Nephron progenitor cell (in vitro differentiated cells): Measurements from ENCODE around the gene MATN1.

Source experiments
- DNase-seq: peaks from one replicate; pipeline ENCODE4 v3.0.0; 2021
- H3K27ac Mint-ChIP-seq: 2 replicates; pipeline ENCODE4 v1.8.0; 2021; ENCODE audit warnings: mild to moderate bottlenecking, moderate library complexity, mixed read lengths
- H3K27me3 Mint-ChIP-seq: 2 replicates; pipeline ENCODE4 v1.8.0; 2021; ENCODE audit warnings: mild to moderate bottlenecking, low read depth, mixed read lengths; ENCODE audit not compliant: poor library complexity
- H3K36me3 Mint-ChIP-seq: 2 replicates; pipeline ENCODE4 v1.8.0; 2021; ENCODE audit warnings: low read depth, mixed read lengths
- H3K4me1 Mint-ChIP-seq: 2 replicates; pipeline ENCODE4 v1.8.0; 2021; ENCODE audit warnings: mixed read lengths
- H3K4me3 Mint-ChIP-seq: 2 replicates; pipeline ENCODE4 v1.8.0; 2021; ENCODE audit warnings: mild to moderate bottlenecking, moderate library complexity, mixed read lengths
- H3K9me3 Mint-ChIP-seq: 2 replicates; pipeline ENCODE4 v1.8.0; 2021; ENCODE audit warnings: mild to moderate bottlenecking, moderate library complexity, mixed read lengths
- TF ChIP-seq, protein P1 (sequence below): fragments of 200-600 bp; sonication (generic); IDR thresholded peaks from 2 replicates; pipeline ENCODE4 v1.5.0; 2021; ENCODE audit warnings: antibody characterized with exemption

MATN1 gene

DNA sequence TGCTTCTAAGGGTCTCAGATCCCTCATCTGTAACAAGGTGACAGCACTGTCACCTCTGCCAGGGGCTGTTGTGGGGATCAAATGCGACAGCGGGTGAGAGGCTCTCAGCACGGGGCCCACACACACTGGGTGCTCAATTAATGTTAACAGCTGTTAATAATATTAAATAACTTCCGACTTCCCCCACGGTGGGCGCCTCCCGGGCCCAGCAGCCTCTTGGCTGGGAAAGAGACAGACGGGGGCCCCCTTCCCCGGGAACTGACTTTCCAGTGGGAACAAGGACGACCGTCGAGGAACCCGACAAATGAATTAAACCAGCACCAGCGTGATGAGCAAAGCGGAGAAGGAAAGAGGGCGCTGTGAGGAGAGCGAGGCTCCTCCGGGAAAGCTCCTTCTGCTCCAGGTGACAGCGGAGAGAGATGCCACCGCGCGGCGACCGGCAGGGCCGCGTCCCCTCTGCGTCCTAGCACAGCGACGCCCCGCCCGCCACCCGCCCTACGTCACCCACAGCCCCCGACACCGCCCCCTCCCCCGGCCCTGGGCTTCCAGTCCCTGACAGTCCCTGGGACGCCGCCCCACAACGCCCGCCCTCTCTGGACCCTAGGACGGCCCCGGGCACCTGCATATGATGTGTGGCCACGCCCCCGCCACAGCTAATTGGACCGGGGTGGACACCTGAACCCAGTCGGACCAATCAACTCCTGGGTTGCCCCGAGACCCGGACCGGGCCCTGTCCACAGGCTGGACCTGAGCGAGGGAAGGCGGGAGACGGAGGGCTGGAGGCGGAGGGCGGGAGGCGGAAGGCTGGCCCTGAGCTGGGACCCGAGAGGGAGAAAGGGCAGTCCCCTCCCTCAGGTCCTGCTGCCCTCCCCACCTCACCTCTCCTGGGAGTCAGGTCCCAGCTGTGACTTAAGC is 38.2 kb downstream of the MATN1 start:
- H3K4me3 Mint-ChIP-seq, result peak overlapping the region; percentile 79
- peak; percentile 92 for DNase-seq
- peaks cover 63% of the 10 kb centered on the region for H3K27me3 Mint-ChIP-seq
- H3K4me1 Mint-ChIP-seq, result peaks cover 57% of the 10 kb centered on the region
- TF ChIP-seq, protein P1, sequence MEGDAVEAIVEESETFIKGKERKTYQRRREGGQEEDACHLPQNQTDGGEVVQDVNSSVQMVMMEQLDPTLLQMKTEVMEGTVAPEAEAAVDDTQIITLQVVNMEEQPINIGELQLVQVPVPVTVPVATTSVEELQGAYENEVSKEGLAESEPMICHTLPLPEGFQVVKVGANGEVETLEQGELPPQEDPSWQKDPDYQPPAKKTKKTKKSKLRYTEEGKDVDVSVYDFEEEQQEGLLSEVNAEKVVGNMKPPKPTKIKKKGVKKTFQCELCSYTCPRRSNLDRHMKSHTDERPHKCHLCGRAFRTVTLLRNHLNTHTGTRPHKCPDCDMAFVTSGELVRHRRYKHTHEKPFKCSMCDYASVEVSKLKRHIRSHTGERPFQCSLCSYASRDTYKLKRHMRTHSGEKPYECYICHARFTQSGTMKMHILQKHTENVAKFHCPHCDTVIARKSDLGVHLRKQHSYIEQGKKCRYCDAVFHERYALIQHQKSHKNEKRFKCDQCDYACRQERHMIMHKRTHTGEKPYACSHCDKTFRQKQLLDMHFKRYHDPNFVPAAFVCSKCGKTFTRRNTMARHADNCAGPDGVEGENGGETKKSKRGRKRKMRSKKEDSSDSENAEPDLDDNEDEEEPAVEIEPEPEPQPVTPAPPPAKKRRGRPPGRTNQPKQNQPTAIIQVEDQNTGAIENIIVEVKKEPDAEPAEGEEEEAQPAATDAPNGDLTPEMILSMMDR, result peak; percentile 22
- H3K27ac Mint-ChIP-seq, result no peak overlapping the region
- no peaks in the 10 kb centered on the region for H3K36me3 Mint-ChIP-seq
- peaks cover under 1% of the 10 kb centered on the region for H3K9me3 Mint-ChIP-seq

DNA sequence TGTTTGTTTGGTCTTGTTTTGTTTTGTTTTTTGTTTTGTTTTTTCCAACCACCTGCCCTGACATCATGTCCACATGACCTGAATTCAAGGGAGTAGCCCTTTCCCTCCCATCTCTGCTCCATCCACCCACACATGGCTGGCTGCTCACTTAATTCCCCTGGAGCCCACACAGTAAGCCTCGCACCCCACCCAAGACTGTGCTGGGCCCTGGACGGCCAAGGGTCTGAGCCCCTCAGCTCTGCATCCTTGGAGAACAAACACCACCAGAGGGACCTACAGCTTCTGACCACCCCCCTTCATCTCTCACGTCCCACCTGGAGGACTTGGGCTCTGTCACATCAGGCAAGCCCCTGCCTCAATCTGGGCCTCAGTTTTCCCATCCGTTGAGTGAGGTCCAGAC is 39.1 kb downstream of the MATN1 start:
- peaks cover 63% of the 10 kb centered on the region for H3K27me3 Mint-ChIP-seq
- H3K36me3 Mint-ChIP-seq, result no peaks in the 10 kb centered on the region
- no peak overlapping the region for H3K4me3 Mint-ChIP-seq
- TF ChIP-seq, protein P1, result no peak
- no peak overlapping the region for H3K27ac Mint-ChIP-seq
- H3K9me3 Mint-ChIP-seq, result peaks cover 3% of the 10 kb centered on the region
- DNase-seq, result no peak
- H3K4me1 Mint-ChIP-seq, result peaks cover 48% of the 10 kb centered on the region

DNA sequence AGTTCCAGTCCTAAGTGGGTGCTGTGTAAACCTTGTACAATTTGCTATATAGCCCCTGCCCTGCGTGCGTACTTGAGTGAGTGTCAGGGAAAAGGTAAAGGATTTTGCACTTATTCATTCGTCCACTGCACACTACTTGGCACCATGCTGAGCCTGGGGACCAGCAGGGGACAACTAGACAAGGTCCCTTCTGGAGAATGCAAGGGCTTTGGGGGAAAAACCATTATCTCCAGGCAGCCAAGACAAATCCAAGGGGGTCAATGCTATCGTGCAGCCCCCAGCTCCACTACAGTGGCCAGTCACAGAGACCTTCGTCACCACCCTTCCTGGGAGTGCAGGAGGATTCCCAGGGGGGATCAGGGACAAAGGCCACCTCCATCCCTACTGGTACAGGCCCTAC is 39.7 kb downstream of the MATN1 start:
- Mint-ChIP-seq H3K9me3 (peaks cover 6% of the 10 kb centered on the region), H3K27me3 (peaks cover 66% of the 10 kb centered on the region), H3K4me3 (no peak overlapping the region), H3K27ac (no peak overlapping the region), H3K36me3 (no peaks in the 10 kb centered on the region), H3K4me1 (peaks cover 43% of the 10 kb centered on the region)
- DNase-seq, result no peak
- TF ChIP-seq, protein P1, result no peak

DNA sequence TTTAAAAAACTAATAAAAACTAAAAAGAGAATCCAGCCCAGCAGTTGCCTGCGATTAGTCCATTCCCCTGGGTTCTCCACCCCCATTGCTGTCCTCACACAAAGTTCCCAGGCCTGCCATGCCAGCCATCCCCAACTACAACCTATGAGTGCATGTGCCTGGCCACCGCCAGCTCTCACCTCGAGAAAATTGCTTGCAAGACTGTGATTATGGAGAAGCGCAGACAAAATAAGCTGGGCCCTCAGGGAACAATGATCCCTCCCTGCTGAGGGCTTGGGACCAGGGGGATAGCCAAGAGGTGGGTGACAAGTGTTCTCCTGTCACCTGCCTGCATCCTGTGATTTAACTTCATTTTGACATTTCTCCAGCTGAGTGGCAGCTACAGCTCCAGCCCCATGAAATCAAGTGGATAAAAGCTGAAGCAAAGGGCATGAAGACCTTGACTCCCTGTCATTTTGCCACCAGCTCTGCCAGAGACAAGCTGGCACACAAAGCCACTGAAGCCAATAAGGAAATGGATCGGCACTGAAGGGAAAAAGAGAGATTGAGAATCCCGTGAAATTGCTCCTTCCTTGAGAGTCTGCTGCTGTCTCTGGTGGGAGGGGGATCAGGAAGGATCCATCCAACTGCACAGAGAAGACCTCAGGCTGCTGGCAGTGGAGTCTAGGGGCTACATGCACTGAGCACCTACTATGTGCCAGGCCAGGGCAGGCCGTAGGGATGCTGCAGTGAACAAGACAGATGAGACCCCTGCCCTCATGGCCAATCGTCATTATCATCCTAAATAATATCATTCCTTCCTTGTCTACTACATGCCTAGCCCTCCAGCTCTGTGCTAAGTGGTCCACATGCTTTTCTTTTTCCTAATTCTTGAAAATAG is 40.7 kb downstream of the MATN1 start:
- H3K27ac Mint-ChIP-seq, result no peak overlapping the region
- peaks cover 35% of the 10 kb centered on the region for H3K4me1 Mint-ChIP-seq
- no peaks in the 10 kb centered on the region for H3K36me3 Mint-ChIP-seq
- H3K9me3 Mint-ChIP-seq, result peaks cover 12% of the 10 kb centered on the region
- TF ChIP-seq, protein P1, result no peak
- peaks cover 65% of the 10 kb centered on the region for H3K27me3 Mint-ChIP-seq
- no peak overlapping the region for H3K4me3 Mint-ChIP-seq
- DNase-seq, result no peak

- Mint-ChIP-seq H3K27ac (no peak overlapping the region), H3K4me3 (no peak overlapping the region), H3K4me1 (peaks cover 26% of the 10 kb centered on the region), H3K36me3 (no peaks in the 10 kb centered on the region), H3K27me3 (peaks cover 60% of the 10 kb centered on the region), H3K9me3 (peaks cover 12% of the 10 kb centered on the region)
- TF ChIP-seq, protein P1, result no peak
- no peak for DNase-seq
These were observed 41.6 kb downstream of the MATN1 start for GRCh38 chr1:30681782-30682181.
